ENCODE results near the gene ACER3. TPM values are rescaled to one million over a fixed set of nuclear protein-coding genes. Genes with fewer than 3 reads are reported as not detected.
A peak's percentile ranks its signal among the peaks of the same experiment; 100 is the strongest.
"Not testable (repeated sequence)": the region's sequence is repeated elsewhere in the genome, so short reads cannot be mapped to it uniquely, and the experiment has no call there.

Gene ACER3
- polyA plus RNA-seq, 4 donors = 13.4 to 18.0 (median 17.3) TPM

- DNase-seq (ENCODE audit: low read depth in 4 of 4, low spot score in 3 of 4) = no peak
These were observed 174.3 kb downstream of the ACER3 start for GRCh38 chr11:77035039-77035438.

GRCh38 chr11:77035580-77035979, 174.9 kb downstream of the ACER3 start:
- DNase-seq (ENCODE audit: low read depth in 4 of 4, low spot score in 3 of 4) = no peak

GRCh38 chr11:77036398-77036797, 175.7 kb downstream of the ACER3 start:
- no peak for DNase-seq (ENCODE audit: low read depth in 4 of 4, low spot score in 3 of 4)

- DNase-seq (ENCODE audit: low read depth in 4 of 4, low spot score in 3 of 4) = no peak
These were observed 176.3 kb downstream of the ACER3 start for GRCh38 chr11:77037057-77037456.

- no peak for DNase-seq (ENCODE audit: low read depth in 4 of 4, low spot score in 3 of 4)
These were observed 177.5 kb downstream of the ACER3 start for GRCh38 chr11:77038029-77038824.

GRCh38 chr11:77038825-77039326, 178.2 kb downstream of the ACER3 start:
- no peak for DNase-seq (ENCODE audit: low read depth in 4 of 4, low spot score in 3 of 4)

- DNase-seq (ENCODE audit: low read depth in 4 of 4, low spot score in 3 of 4) = peak in 2 of 4 donors; percentile 16 to 31
These were observed 179.0 kb downstream of the ACER3 start for GRCh38 chr11:77039491-77040400.

GRCh38 chr11:77040401-77040777, 179.7 kb downstream of the ACER3 start:
- no peak for DNase-seq (ENCODE audit: low read depth in 4 of 4, low spot score in 3 of 4)

GRCh38 chr11:77040889-77041288, 180.2 kb downstream of the ACER3 start:
- no peak for DNase-seq (ENCODE audit: low read depth in 4 of 4, low spot score in 3 of 4)

- no peak for DNase-seq (ENCODE audit: low read depth in 4 of 4, low spot score in 3 of 4)
These were observed 181.5 kb downstream of the ACER3 start for GRCh38 chr11:77042111-77042726.

GRCh38 chr11:77044356-77044755, 183.6 kb downstream of the ACER3 start:
- no peak for DNase-seq (ENCODE audit: low read depth in 4 of 4, low spot score in 3 of 4)

- DNase-seq (ENCODE audit: low read depth in 4 of 4, low spot score in 3 of 4) = no peak
These were observed 184.2 kb downstream of the ACER3 start for GRCh38 chr11:77044886-77045285.

GRCh38 chr11:77046060-77046501, 185.4 kb downstream of the ACER3 start:
- DNase-seq (ENCODE audit: low read depth in 4 of 4, low spot score in 3 of 4) = peak in 2 of 4 donors; percentile 7 to 21

GRCh38 chr11:77047007-77047927, 186.5 kb downstream of the ACER3 start:
- peak; percentile 81 to 89 (median 86) for DNase-seq (ENCODE audit: low read depth in 4 of 4, low spot score in 3 of 4)

- not testable (repeated sequence) for DNase-seq (ENCODE audit: low read depth in 4 of 4, low spot score in 3 of 4)
These were observed 187.3 kb downstream of the ACER3 start for GRCh38 chr11:77047928-77048446.

- DNase-seq (ENCODE audit: low read depth in 4 of 4, low spot score in 3 of 4) = no peak
These were observed 188.3 kb downstream of the ACER3 start for GRCh38 chr11:77049026-77049425.

GRCh38 chr11:77051511-77051910, 190.8 kb downstream of the ACER3 start:
- DNase-seq (ENCODE audit: low read depth in 4 of 4, low spot score in 3 of 4) = no peak

GRCh38 chr11:77052518-77052917, 191.8 kb downstream of the ACER3 start:
- DNase-seq (ENCODE audit: low read depth in 4 of 4, low spot score in 3 of 4) = peak in 1 of 4 donors; percentile 38

GRCh38 chr11:77053217-77054015, 192.7 kb downstream of the ACER3 start:
- DNase-seq (ENCODE audit: low read depth in 4 of 4, low spot score in 3 of 4) = no peak

Measured in right renal pelvis (tissue), 4 donors.